ENCODE measurements around the gene LRRC4C. TPM values are rescaled to one million over a fixed set of nuclear protein-coding genes. Genes with fewer than 3 reads are reported as not detected.

Gene LRRC4C
- total and polyA plus RNA-seq, 4 experiments from 2014 or later = not detected

DNA sequence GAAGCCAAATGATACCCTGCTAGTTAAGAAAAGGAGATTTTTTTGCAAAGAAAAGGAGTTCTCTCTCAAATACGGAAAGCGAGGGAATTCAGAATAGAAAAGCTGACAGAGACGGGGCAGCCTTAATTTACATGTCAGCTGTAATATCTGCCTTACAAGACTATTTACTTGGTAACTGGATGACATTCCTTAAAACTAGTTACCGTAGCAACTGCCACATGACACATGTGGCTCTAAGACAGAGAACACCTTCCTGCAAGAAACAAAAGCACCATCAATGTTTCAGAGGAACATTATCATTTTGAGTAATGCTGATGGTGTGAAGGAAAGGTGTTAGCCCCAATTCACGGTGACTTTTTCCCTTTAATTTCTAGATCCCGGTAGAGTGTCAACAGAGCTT is 222.1 kb downstream of the LRRC4C start:
- no peak for DNase-seq
- POLR2A ChIA-PET (ENCODE audit: partially characterized antibody) = no interaction called here
- H3K9me3 ChIP-seq (ENCODE audit: control insufficient read depth in 1 of 2, low read length in 2 of 2) = no peaks in the 10 kb centered on the region
- no peaks in the 10 kb centered on the region for H3K36me3 Mint-ChIP-seq
- H3K36me3 ChIP-seq (ENCODE audit: insufficient read depth, low read length) = no peaks in the 10 kb centered on the region
- H3K27ac ChIP-seq (ENCODE audit: low read depth, low read length) = no peak overlapping the region
- H3K27me3 Mint-ChIP-seq = no peaks in the 10 kb centered on the region
- intact Hi-C loops (cut with micrococcal nuclease) = no loop called here
- CTCF ChIA-PET (ENCODE audit: partially characterized antibody) = no interaction called here
- no peak overlapping the region for H3K4me3 Mint-ChIP-seq
- no peak overlapping the region for H3K27ac Mint-ChIP-seq
- peaks cover 5 to 25% (median 14%) of the 10 kb centered on the region in 8 donors for H3K9me3 Mint-ChIP-seq
- H3K27me3 ChIP-seq (ENCODE audit: insufficient read depth, low read length) = no peaks in the 10 kb centered on the region
- H3K4me1 ChIP-seq (ENCODE audit: insufficient read depth, low read length) = no peaks in the 10 kb centered on the region
- H3K4me3 ChIP-seq (ENCODE audit: low read length in 2 of 2) = no peak overlapping the region
- H3K4me1 Mint-ChIP-seq = no peaks in the 10 kb centered on the region

GRCh38 chr11:41235668-41236067 is 223.8 kb downstream of the LRRC4C start:
- Mint-ChIP-seq H3K27ac (no peak overlapping the region), H3K27me3 (no peaks in the 10 kb centered on the region), H3K36me3 (no peaks in the 10 kb centered on the region), H3K4me3 (no peak overlapping the region), H3K4me1 (no peaks in the 10 kb centered on the region), H3K9me3 (peaks cover 3 to 22% (median 12%) of the 10 kb centered on the region in 8 donors)
- H3K4me1 ChIP-seq (ENCODE audit: insufficient read depth, low read length) = no peaks in the 10 kb centered on the region
- intact Hi-C loops (cut with micrococcal nuclease) = no loop called here
- DNase-seq = no peak
- ChIA-PET POLR2A (ENCODE audit: partially characterized antibody) (no interaction called here), CTCF (ENCODE audit: partially characterized antibody) (no interaction called here)
- no peaks in the 10 kb centered on the region for H3K9me3 ChIP-seq (ENCODE audit: control insufficient read depth in 1 of 2, low read length in 2 of 2)
- H3K4me3 ChIP-seq (ENCODE audit: low read length in 2 of 2) = no peak overlapping the region
- H3K36me3 ChIP-seq (ENCODE audit: insufficient read depth, low read length) = no peaks in the 10 kb centered on the region
- no peak overlapping the region for H3K27ac ChIP-seq (ENCODE audit: low read depth, low read length)
- no peaks in the 10 kb centered on the region for H3K27me3 ChIP-seq (ENCODE audit: insufficient read depth, low read length)

- no peaks in the 10 kb centered on the region for H3K4me1 ChIP-seq (ENCODE audit: insufficient read depth, low read length)
- H3K27me3 ChIP-seq (ENCODE audit: insufficient read depth, low read length) = no peaks in the 10 kb centered on the region
- no peak overlapping the region for H3K4me3 ChIP-seq (ENCODE audit: low read length in 2 of 2)
- H3K4me3 Mint-ChIP-seq = no peak overlapping the region
- intact Hi-C loops (cut with micrococcal nuclease) = no loop called here
- H3K9me3 ChIP-seq (ENCODE audit: control insufficient read depth in 1 of 2, low read length in 2 of 2) = no peaks in the 10 kb centered on the region
- ChIA-PET CTCF (ENCODE audit: partially characterized antibody) (no interaction called here), POLR2A (ENCODE audit: partially characterized antibody) (no interaction called here)
- H3K27ac ChIP-seq (ENCODE audit: low read depth, low read length) = no peak overlapping the region
- DNase-seq = no peak
- H3K27me3 Mint-ChIP-seq = no peaks in the 10 kb centered on the region
- H3K36me3 ChIP-seq (ENCODE audit: insufficient read depth, low read length) = no peaks in the 10 kb centered on the region
- H3K9me3 Mint-ChIP-seq = peaks cover 11 to 30% (median 20%) of the 10 kb centered on the region in 8 donors
- no peaks in the 10 kb centered on the region for H3K4me1 Mint-ChIP-seq
- no peaks in the 10 kb centered on the region for H3K36me3 Mint-ChIP-seq
- no peak overlapping the region for H3K27ac Mint-ChIP-seq
Observed at GRCh38 chr11:41225856-41226633, 233.4 kb downstream of the LRRC4C start.

DNA sequence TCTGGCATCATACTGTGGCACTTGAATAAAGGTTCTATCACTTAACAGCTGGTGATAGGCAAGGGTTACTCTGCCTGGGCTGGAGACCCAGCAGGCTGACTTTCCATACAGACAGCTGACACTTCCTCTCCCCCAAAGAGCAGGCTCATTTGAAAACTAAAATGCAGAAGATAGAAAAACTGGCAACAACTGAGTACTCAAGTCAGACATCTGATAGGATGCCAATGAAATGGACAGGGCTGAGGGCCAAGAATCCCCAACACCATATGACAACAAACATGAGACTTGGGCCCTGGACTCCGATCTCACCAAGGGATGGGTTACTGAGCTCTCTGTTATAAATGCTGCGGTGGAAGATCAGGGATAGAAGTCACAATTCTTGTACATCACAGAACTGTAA is 237.2 kb downstream of the LRRC4C start:
- Histone ChIP-seq H3K36me3 (ENCODE audit: insufficient read depth, low read length) (no peaks in the 10 kb centered on the region), H3K27ac (ENCODE audit: low read depth, low read length) (no peak overlapping the region), H3K9me3 (ENCODE audit: control insufficient read depth in 1 of 2, low read length in 2 of 2) (no peaks in the 10 kb centered on the region), H3K4me1 (ENCODE audit: insufficient read depth, low read length) (no peaks in the 10 kb centered on the region), H3K4me3 (ENCODE audit: low read length in 2 of 2) (no peak overlapping the region), H3K27me3 (ENCODE audit: insufficient read depth, low read length) (no peaks in the 10 kb centered on the region)
- H3K4me1 Mint-ChIP-seq = no peaks in the 10 kb centered on the region
- ChIA-PET POLR2A (ENCODE audit: partially characterized antibody) (no interaction called here), CTCF (ENCODE audit: partially characterized antibody) (no interaction called here)
- no peak overlapping the region for H3K4me3 Mint-ChIP-seq
- intact Hi-C loops (cut with micrococcal nuclease) = no loop called here
- peaks cover 9 to 30% (median 16%) of the 10 kb centered on the region in 8 donors for H3K9me3 Mint-ChIP-seq
- H3K27ac Mint-ChIP-seq = no peak overlapping the region
- H3K27me3 Mint-ChIP-seq = no peaks in the 10 kb centered on the region
- no peak for DNase-seq
- H3K36me3 Mint-ChIP-seq = no peaks in the 10 kb centered on the region

DNA sequence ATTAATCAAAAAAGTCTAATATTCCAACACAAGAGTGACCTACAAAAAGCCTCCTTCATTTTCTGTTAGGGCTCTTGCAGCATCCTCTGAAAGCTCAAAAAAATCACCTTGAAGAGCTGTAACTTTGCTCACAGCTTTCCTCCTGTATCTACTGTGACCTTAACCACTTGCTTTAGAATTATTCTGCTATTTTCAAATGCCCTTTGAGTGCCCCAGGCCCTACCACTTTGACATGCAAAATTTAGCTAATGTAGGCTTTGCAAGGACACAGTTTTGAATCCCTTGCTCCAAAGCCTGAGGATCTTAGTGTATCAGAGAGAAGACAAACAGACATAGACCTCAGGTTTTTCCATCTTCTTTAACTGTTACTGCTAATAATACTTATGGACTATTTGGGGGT is 253.1 kb downstream of the LRRC4C start:
- Mint-ChIP-seq H3K4me3 (no peak overlapping the region), H3K9me3 (peaks cover 2 to 25% (median 16%) of the 10 kb centered on the region in 8 donors), H3K27me3 (no peaks in the 10 kb centered on the region), H3K36me3 (no peaks in the 10 kb centered on the region), H3K4me1 (no peaks in the 10 kb centered on the region), H3K27ac (no peak overlapping the region)
- DNase-seq = no peak
- Histone ChIP-seq H3K27me3 (ENCODE audit: insufficient read depth, low read length) (no peaks in the 10 kb centered on the region), H3K36me3 (ENCODE audit: insufficient read depth, low read length) (no peaks in the 10 kb centered on the region), H3K4me3 (ENCODE audit: low read length in 2 of 2) (no peak overlapping the region), H3K4me1 (ENCODE audit: insufficient read depth, low read length) (no peaks in the 10 kb centered on the region), H3K27ac (ENCODE audit: low read depth, low read length) (no peak overlapping the region), H3K9me3 (ENCODE audit: control insufficient read depth in 1 of 2, low read length in 2 of 2) (peaks cover 0 to 4% of the 10 kb centered on the region in 2 donors)
- intact Hi-C loops (cut with micrococcal nuclease) = no loop called here
- POLR2A ChIA-PET (ENCODE audit: partially characterized antibody) = no interaction called here
- CTCF ChIA-PET (ENCODE audit: partially characterized antibody) = no interaction called here

- H3K4me3 ChIP-seq (ENCODE audit: low read length in 2 of 2) = no peak overlapping the region
- H3K27me3 Mint-ChIP-seq = no peaks in the 10 kb centered on the region
- ChIA-PET POLR2A (ENCODE audit: partially characterized antibody) (no interaction called here), CTCF (ENCODE audit: partially characterized antibody) (no interaction called here)
- H3K4me3 Mint-ChIP-seq = no peak overlapping the region
- no peaks in the 10 kb centered on the region for H3K4me1 ChIP-seq (ENCODE audit: insufficient read depth, low read length)
- no peak overlapping the region for H3K27ac ChIP-seq (ENCODE audit: low read depth, low read length)
- H3K36me3 ChIP-seq (ENCODE audit: insufficient read depth, low read length) = no peaks in the 10 kb centered on the region
- no peaks in the 10 kb centered on the region for H3K4me1 Mint-ChIP-seq
- H3K36me3 Mint-ChIP-seq = no peaks in the 10 kb centered on the region
- H3K9me3 Mint-ChIP-seq = peaks cover 0 to 28% (median 12%) of the 10 kb centered on the region in 8 donors
- no peaks in the 10 kb centered on the region for H3K27me3 ChIP-seq (ENCODE audit: insufficient read depth, low read length)
- no peak for DNase-seq
- intact Hi-C loops (cut with micrococcal nuclease) = no loop called here
- no peaks in the 10 kb centered on the region for H3K9me3 ChIP-seq (ENCODE audit: control insufficient read depth in 1 of 2, low read length in 2 of 2)
- H3K27ac Mint-ChIP-seq = no peak overlapping the region
Observed at GRCh38 chr11:41201156-41201555, 258.3 kb downstream of the LRRC4C start.

GRCh38 chr11:41190437-41191082 is 268.9 kb downstream of the LRRC4C start:
- H3K9me3 Mint-ChIP-seq = peaks cover 6 to 25% (median 13%) of the 10 kb centered on the region in 8 donors
- Histone ChIP-seq H3K9me3 (ENCODE audit: control insufficient read depth in 1 of 2, low read length in 2 of 2) (no peaks in the 10 kb centered on the region), H3K4me3 (ENCODE audit: low read length in 2 of 2) (no peak overlapping the region), H3K27ac (ENCODE audit: low read depth, low read length) (no peak overlapping the region), H3K27me3 (ENCODE audit: insufficient read depth, low read length) (no peaks in the 10 kb centered on the region), H3K36me3 (ENCODE audit: insufficient read depth, low read length) (no peaks in the 10 kb centered on the region), H3K4me1 (ENCODE audit: insufficient read depth, low read length) (no peaks in the 10 kb centered on the region)
- no peak overlapping the region for H3K27ac Mint-ChIP-seq
- DNase-seq = no peak
- H3K36me3 Mint-ChIP-seq = no peaks in the 10 kb centered on the region
- no peak overlapping the region for H3K4me3 Mint-ChIP-seq
- ChIA-PET POLR2A (ENCODE audit: partially characterized antibody) (no interaction called here), CTCF (ENCODE audit: partially characterized antibody) (no interaction called here)
- intact Hi-C loops (cut with micrococcal nuclease) = no loop called here
- no peaks in the 10 kb centered on the region for H3K27me3 Mint-ChIP-seq
- H3K4me1 Mint-ChIP-seq = no peaks in the 10 kb centered on the region
